Fibroblast of lung (primary cell): Measurements from ENCODE around the gene KIRREL3.
"Not testable (repeated sequence)": the region's sequence is repeated elsewhere in the genome, so short reads cannot be mapped to it uniquely, and the experiment has no call there.

Experiments used
- EZH2 ChIP-seq: IDR thresholded peaks from 2 replicates; pipeline ENCODE4 v1.5.1; 2012; ENCODE audit warnings: low read length, control low read depth, mild to moderate bottlenecking; ENCODE audit errors: missing control alignments
- TF ChIP-seq, protein P1 (sequence below), 2 donors: IDR thresholded peaks in 1 of 2; conservative IDR thresholded peaks in 1 of 2; 1 replicate in 1 of 2; 2 replicates in 1 of 2; pipeline ENCODE4 v1.5.1; 2011 to 2012; ENCODE audit warnings: low read length in 2 of 2, control low read depth in 1 of 2, inconsistent platforms in 1 of 2, low read depth in 1 of 2, mild to moderate bottlenecking in 1 of 2

DNA sequence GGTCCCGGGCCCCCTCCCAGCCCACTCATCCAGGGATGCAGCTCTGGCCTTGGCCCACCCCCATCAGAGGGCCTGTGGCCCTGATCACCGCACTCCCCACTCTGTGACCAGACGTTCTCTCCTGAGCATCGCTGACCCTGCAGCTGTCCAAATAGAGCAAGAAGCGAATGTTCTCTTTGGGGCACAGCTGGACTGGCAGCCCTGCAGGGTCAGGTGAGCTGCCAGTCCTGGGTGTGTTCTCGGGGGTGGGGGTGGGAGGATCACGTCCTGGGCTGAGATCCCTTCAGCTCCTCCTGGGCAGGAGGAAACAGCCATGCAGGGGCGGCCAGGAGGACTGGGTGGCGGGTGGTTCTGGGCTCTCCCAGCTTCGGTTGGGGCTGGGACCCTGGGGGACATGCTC lies 618.6 kb downstream of the KIRREL3 start:
- TF ChIP-seq, protein P1, sequence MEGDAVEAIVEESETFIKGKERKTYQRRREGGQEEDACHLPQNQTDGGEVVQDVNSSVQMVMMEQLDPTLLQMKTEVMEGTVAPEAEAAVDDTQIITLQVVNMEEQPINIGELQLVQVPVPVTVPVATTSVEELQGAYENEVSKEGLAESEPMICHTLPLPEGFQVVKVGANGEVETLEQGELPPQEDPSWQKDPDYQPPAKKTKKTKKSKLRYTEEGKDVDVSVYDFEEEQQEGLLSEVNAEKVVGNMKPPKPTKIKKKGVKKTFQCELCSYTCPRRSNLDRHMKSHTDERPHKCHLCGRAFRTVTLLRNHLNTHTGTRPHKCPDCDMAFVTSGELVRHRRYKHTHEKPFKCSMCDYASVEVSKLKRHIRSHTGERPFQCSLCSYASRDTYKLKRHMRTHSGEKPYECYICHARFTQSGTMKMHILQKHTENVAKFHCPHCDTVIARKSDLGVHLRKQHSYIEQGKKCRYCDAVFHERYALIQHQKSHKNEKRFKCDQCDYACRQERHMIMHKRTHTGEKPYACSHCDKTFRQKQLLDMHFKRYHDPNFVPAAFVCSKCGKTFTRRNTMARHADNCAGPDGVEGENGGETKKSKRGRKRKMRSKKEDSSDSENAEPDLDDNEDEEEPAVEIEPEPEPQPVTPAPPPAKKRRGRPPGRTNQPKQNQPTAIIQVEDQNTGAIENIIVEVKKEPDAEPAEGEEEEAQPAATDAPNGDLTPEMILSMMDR (conservative IDR thresholded peaks at IDR 0.05 in 1 of 2, IDR thresholded peaks at IDR 0.05 in 1 of 2; ENCODE audit: low read depth in 1 of 2, low read length in 2 of 2) = not testable (repeated sequence)
- TF ChIP-seq EZH2 = not testable (repeated sequence)
